Mucosa of descending colon (tissue), 3 donors: ENCODE measurements around the gene RBBP5. TPM values are rescaled to one million over a fixed set of nuclear protein-coding genes. Genes with fewer than 3 reads are reported as not detected.
"Not testable (repeated sequence)": the region's sequence is repeated elsewhere in the genome, so short reads cannot be mapped to it uniquely, and the experiment has no call there.

Experiments
- ATAC-seq: fragments of 200-7000 bp; cut with Tn5 transposase; one replicate; pipeline ENCODE4 v1.9.1; 2020; ENCODE audit warnings: mild to moderate bottlenecking, moderate library complexity
- DNase-seq, 3 donors: peaks; one replicate each; pipeline ENCODE4 v3.0.0-alpha.2; 2020
- H3K36me3 ChIP-seq: fragments of 200-600 bp; one replicate; pipeline ENCODE4 v1.8.0; 2021; ENCODE audit warnings: low read depth, mild to moderate bottlenecking
- H3K4me1 ChIP-seq: fragments of 200-600 bp; one replicate; pipeline ENCODE4 v1.8.0; 2021; ENCODE audit warnings: low read depth, mild to moderate bottlenecking
- H3K4me3 ChIP-seq: fragments of 200-600 bp; one replicate; pipeline ENCODE4 v1.8.0; 2021; ENCODE audit warnings: mild to moderate bottlenecking
- H3K9me3 ChIP-seq: fragments of 200-600 bp; one replicate; pipeline ENCODE4 v1.8.0; 2021; ENCODE audit warnings: mild to moderate bottlenecking
- CTCF ChIP-seq: fragments of 200-600 bp; IDR thresholded peaks from one replicate; pipeline ENCODE4 v1.8.0; 2022; ENCODE audit warnings: antibody characterized with exemption, mild to moderate bottlenecking
- intact Hi-C, 2 donors: fragments of 100-400 bp; cut with DNase I in 1 of 2; cut with micrococcal nuclease in 1 of 2; formaldehyde crosslinking; loops; one replicate each; pipeline versions ENCODE4 v1.11.0 to v1.11.1; 2022; cut with DNase I, micrococcal nuclease
- total RNA-seq, 3 donors: library from RNA; stranded (reverse); fragmentation: NEBNext Ultra II Directional in 2 of 3; extraction: Animal tissue kit (Norgen Biotek cat#: 25700) in 2 of 3; gene quantifications; one replicate each; pipeline versions ENCODE4 v1.2.1 to v1.2.4, GENCODE V29; 2021 to 2023
- donor health status: DM: no; HTN: no; CAD: no; lungs with moderate emphysema.
- donor health status: DM: no; HTN: no; CAD: no.
- donor health status: DM: no; HTN: yes; CAD: no.

Gene RBBP5
- total RNA-seq, 3 donors from 2014 or later, result 14.7 to 20.5 (median 14.7) TPM

- Histone ChIP-seq H3K4me3 (no peak overlapping the region), H3K36me3 (peaks cover 6% of the 10 kb centered on the region), H3K4me1 (no peaks in the 10 kb centered on the region), H3K9me3 (no peaks in the 10 kb centered on the region)
- no peak for TF ChIP-seq CTCF
- ATAC-seq (no peak), DNase-seq (no peak)
- intact Hi-C loops, result no loop called here
These were observed 40.5 kb upstream of the RBBP5 start for GRCh38 chr1:205162301-205162700.

GRCh38 chr1:205161076-205161475 is 39.3 kb upstream of the RBBP5 start:
- no peak overlapping the region for H3K4me3 ChIP-seq
- peaks cover 8% of the 10 kb centered on the region for H3K9me3 ChIP-seq
- no peak for TF ChIP-seq CTCF
- ATAC-seq (no peak), DNase-seq (no peak)
- intact Hi-C loops, result no loop called here
- H3K4me1 ChIP-seq, result no peaks in the 10 kb centered on the region
- H3K36me3 ChIP-seq, result peaks cover 12% of the 10 kb centered on the region

- no peak for ATAC-seq
- Histone ChIP-seq H3K4me1 (no peaks in the 10 kb centered on the region), H3K4me3 (no peak overlapping the region), H3K9me3 (peaks cover 16% of the 10 kb centered on the region), H3K36me3 (peaks cover 12% of the 10 kb centered on the region)
- no peak for DNase-seq
- no peak for TF ChIP-seq CTCF
- intact Hi-C loops, result no loop called here
These were observed 36.4 kb upstream of the RBBP5 start for GRCh38 chr1:205158048-205158616.

GRCh38 chr1:205155665-205156377 is 34.0 kb upstream of the RBBP5 start:
- DNase-seq, result not testable (repeated sequence)
- H3K9me3 ChIP-seq, result peaks cover 16% of the 10 kb centered on the region

GRCh38 chr1:205152505-205152904 is 30.7 kb upstream of the RBBP5 start:
- DNase-seq (no peak), ATAC-seq (no peak)
- no peak overlapping the region for H3K4me3 ChIP-seq
- peaks cover 6% of the 10 kb centered on the region for H3K36me3 ChIP-seq
- no peak for TF ChIP-seq CTCF
- intact Hi-C loops, result no loop called here
- peaks cover 16% of the 10 kb centered on the region for H3K9me3 ChIP-seq
- no peaks in the 10 kb centered on the region for H3K4me1 ChIP-seq

More at GRCh38 chr1:205155665-205156377, 34.0 kb upstream of the RBBP5 start:
- H3K36me3 ChIP-seq, result peaks cover 12% of the 10 kb centered on the region
- ATAC-seq, H3K4me1 ChIP-seq, intact Hi-C loops, H3K4me3 ChIP-seq: not testable (repeated sequence)

- H3K9me3 ChIP-seq, result peaks cover 5% of the 10 kb centered on the region
- no peak for DNase-seq
- H3K4me3 ChIP-seq, result no peak overlapping the region
- no peaks in the 10 kb centered on the region for H3K4me1 ChIP-seq
- no peaks in the 10 kb centered on the region for H3K36me3 ChIP-seq
- no peak for TF ChIP-seq CTCF
- ATAC-seq, result no peak
- intact Hi-C loops, result no loop called here
These were observed 29.1 kb upstream of the RBBP5 start for GRCh38 chr1:205150651-205151428.
